HG02981 (cell line): ENCODE data around the gene CD74.
A peak's percentile ranks its signal among the peaks of the same experiment; 100 is the strongest.
"Not testable (repeated sequence)": the region's sequence is repeated elsewhere in the genome, so short reads cannot be mapped to it uniquely, and the experiment has no call there.

Experiments
- ATAC-seq: cut with Tn5 transposase; IDR thresholded peaks from one replicate; pipeline ENCODE4 v1.9.1; 2021; ENCODE audit warnings: mild to moderate bottlenecking, moderate library complexity; ENCODE audit not compliant: unreplicated experiment

Gene CD74

DNA sequence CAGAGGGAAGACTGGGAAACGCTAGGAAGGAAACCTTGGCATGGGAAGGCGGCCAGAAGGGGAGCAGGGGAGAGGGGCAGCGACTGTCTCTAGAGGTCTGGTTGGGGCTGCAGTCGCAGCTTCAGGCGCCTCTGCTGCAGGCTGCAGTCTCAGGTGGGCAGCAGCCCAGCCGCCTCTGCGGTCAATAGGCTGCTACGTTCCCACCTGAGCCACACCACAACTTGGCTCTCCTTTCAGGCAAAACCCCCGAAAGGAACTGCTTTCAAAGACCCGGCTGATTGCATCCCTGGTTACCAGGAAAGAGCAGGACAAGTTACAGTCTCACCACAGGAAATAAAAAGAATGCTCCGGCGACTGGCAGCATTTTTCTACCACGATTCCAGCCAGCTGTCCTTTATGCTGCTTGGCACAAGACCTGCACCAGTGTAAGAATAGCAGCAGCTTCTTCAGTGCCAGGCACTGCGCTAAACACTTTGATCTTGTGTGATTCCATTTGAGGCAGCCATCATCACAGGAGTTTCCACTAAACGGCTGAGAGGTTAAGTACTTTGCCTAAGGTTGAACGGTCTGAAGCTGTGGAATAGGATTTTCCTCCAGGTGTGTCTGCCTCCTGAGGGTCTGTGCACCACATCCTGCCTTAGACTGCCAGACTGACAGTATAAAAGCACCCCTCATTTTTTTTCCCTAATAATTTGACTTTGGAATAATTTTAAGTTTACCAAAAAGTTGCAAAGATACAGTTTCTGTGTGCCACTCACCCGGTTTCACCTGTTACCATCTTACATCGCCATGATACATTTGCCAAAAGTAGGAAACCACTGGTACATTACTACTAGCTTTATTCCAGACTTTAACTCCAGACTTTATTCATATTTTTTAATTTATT, 29.3 kb upstream of the CD74 start:
- ATAC-seq, result no peak

DNA sequence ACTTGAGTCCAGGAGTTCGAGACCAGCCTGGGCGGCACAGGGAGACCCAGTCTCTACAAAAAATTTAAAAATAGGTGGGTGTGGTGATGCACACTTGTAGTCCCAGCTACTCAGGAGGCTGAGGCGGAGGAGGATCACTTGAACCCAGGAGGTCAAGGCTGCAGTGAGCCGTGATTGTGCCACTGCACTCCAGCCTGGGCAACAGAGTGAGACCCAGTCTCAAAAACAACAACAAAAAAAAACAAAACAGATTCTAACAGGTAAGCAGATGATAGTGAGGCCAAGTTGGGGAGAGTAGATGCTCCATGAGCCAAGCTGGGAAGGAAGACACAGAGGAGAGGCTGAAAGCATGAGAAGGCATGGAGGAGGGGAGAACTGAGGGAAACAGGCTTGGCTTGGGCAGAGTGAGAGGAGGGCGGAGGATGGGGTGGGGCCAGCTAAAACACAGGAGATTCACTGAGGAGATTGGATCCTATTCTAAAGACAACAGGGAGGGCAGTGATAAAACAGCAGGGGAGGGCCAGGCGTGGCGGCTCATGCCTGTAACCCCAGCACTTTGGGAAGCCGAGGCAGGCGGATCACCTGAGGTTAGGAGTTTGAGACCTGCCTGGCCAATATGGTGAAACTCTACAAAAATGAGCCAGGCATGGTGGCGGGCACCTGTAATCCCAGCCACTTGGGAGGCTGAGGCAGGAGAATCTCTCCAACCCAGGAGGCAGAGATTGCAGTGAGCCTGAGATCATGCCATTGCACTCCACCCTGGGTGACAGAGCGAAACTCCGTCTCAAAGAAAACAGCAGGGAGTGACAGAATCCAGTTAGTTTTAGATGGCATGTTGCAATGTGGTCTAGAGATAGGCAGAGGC, 28.5 kb upstream of the CD74 start:
- ATAC-seq, result no peak

DNA sequence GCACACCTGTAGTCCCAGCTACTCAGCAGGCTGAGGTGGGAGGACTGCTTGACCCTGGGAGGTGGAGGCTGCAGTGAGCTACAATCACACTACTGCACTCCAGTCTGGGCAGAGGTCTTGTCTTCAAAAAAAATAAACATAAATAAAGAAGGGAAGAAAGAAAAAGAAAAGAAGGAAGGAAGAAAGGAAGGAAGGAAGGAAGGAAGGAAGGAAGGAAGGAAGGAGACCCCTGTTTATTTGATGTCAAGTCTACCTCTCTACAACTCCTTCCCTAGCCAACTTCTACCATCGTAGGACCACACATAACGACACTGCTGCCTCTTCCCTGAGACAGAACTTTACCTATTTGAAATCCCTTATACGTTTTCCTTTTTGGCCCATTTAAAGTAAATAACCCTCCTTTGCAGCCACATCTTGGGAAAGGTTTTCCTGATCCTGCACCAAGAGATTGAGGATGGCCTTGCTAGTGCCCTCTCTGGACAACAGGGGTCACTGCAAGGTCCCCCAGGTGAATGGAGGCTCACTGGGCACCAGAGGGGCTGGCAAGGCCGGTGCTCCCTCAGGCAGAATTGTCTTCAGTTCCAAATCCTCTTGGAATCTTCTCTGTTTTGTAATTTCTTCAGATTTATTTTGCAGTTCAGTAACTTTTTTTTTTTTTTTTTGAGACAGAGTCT, 26.3 kb upstream of the CD74 start:
- no peak for ATAC-seq

DNA sequence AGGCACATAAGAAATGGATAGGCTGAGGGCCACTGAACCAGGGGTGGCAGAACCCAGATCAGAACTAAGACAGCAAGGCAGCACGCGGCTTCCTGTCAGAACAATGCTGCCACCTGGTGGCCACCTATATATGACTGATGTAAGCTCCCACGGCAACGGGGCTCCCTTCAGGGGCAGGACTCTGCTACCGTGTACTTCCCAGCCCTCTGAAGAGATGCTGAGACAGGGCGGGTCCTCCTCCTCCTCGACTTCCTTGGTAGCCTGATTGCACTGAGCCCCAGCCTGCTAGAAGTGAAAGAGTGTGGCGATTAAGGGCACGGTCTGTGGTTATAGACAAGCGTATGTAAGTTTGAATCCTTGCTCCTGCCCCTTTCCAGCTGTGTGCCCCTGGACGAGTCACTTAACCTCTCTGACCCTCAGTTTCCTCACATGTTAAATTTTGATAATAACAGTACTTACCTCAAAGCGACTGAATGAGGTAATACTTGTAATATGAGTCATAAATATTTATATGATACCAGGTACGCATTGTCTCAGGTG, 23.5 kb upstream of the CD74 start:
- peak; percentile 93 for ATAC-seq

DNA sequence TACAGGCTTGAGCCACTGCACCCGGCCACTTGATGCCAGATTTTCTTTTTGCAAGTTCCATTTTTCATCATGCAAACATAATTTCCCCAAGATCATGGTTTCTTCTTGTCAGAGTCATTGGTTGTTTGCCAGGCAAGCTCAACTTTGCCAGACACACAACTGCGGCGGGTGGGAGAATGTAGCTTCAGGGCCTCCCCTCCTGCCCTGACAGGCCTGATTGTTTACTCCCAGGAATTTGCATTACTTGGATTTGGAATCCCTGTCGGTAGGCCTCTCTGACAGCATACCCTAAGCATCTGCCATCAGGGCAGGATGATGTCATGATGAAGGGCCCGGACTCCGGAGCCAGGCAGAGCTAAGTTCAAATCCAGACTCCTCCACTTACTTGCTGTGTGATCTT, 21.8 kb upstream of the CD74 start:
- ATAC-seq, result no peak

DNA sequence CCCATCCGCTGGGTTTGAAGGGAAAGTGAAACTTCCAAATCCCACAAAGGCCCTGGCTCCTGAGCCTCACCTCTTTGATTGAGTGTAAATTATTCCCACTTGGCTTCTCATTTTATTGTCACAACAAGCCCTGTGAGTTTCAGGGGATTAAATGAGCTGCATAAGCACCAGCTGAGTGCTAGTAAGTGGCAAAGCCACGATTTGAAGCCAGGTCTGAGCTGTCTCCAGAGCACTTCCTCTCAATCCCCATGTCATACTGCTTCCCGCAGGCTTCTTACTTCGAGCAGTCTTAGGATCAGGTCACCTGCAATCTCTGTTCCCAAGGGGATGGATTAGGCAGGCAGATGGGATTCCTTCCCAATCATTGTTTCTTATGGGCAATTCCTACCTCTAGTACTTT, 18.9 kb upstream of the CD74 start:
- no peak for ATAC-seq

DNA sequence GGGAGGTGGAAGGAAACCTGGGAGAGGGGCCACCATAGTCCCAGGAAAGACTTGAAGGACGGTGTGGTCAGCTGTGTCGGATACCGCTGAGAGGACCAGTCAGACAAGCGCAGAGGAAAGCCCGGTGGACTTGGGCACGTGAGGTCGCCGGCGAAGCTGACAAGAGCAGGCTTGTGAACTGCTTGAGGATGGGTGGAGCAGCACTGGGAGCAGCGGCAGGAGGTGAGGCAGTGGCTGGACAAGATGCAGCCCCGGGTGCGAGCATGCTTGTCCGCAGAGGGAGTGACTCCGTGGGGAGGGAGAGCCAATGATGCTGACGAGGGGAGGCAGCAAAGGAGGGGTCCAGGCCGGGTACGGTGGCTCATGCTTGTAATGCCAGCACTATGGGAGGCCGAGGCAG, 18.3 kb upstream of the CD74 start:
- no peak for ATAC-seq

DNA sequence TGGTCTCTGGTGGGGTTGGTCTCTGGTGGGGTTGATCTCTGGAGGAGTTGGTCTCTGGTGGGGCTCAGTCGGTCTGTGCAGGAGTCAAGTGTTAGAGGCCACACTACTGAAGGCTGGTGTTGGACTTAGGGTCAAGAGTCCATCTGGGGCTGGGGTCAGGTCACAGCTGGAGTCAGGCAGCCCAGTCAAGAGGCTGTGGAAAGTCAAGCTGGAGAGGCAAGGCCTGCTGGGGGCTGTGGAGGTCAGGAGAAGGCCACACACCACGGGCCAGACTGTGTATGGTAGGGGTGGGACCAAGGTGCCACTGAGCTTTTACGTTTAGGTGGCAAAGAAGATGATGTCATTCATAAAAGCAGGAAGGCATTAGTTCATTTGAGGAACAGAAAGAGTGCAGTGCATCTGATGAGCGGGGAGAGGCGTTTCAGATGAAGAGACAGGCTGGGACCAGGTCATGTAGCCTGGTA, 16.7 kb upstream of the CD74 start:
- no peak for ATAC-seq

DNA sequence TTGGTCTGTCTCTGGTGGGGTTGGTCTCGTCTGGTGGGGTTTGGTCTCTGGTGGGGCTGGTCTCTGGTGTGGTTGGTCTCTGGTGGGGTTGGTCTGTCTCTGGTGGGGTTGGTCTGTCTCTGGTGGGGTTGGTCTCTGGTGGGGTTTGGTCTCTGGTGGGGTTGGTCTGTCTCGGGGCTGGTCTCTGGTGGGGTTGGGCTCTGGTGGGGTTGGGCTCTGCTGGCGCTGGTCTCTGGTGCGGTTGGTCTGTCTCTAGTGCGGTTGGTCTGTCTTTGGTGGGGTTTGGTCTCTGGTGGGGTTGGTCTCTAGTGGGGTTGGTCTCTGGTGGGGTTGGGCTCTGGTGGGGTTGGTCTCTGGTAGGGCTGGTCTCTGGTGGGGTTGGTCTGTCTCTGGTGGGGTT, 16.3 kb upstream of the CD74 start:
- no peak for ATAC-seq

DNA sequence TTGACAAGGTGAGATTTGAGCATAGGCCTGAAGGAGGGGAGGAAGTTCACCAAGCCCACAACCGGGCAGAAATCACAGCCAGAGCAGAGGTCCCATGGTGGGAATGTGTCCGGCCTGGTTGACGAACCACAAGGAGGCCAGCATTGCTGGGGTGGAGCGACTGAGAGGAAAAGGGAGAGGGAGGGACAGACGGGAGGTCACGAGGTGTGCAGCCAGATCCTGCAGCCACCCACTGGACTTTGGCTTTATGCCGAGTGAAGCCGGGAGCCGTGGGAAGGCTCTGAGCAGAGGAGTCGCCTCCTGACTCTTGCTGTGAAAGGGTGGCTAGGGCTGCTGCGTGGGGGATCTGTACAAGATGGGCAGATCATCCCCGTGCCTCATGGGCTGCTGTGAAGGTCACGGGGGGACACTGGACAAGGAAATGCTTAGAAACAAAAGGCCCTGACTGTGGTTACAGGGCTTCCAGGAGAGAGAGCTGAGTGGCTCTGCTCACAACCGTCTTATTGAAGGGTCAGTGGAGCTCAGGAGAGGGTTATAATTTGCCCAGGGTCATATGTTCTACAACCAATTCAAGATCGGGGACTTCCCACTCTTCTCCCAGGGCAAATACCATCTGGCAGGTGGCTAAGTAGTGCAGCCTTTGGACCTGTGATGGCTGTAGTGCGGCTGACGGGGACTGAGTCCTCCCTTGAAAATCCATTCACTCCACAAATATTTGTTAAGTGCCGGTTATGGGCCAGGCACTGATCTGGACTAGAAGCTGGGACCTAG, 15.6 kb upstream of the CD74 start:
- no peak for ATAC-seq

DNA sequence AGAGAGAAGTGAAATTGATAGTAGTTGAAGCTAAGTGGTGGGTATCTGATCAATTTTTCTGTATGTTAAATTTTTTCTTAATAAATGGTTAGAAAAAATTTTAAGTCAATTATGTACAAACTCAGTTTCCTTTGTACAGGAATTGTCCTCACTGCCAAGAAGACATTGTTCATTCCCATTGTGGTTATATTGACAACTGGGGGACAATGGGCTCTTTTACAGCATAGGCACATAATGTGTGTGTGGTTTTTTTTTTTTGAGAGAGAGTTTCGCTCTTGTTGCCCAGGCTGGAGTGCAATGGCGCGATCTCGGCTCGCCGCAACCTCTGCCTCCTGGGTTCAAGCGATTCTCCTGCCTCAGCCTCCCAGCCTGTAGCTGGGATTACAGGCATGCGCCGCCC, 13.5 kb upstream of the CD74 start:
- not testable (repeated sequence) for ATAC-seq

DNA sequence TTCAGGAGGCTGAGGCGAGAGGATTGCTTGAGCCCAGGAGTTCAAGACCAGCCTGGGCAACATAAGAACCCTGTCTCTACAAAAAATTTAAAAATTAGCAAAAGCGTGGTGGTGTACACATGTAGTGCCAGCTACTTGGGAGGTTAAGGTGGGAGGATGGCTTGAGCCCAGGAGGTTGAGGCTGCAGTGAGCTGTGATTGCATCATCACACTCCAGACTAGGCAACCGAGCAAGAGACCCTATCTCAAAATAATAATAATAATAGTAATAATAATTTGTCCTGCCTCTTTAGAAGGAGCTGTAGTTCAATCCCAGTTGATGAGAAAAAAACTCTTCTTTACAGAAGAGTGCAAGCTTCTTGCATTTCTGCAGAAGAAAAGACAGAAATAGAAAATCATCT, 10.0 kb upstream of the CD74 start:
- ATAC-seq, result no peak

DNA sequence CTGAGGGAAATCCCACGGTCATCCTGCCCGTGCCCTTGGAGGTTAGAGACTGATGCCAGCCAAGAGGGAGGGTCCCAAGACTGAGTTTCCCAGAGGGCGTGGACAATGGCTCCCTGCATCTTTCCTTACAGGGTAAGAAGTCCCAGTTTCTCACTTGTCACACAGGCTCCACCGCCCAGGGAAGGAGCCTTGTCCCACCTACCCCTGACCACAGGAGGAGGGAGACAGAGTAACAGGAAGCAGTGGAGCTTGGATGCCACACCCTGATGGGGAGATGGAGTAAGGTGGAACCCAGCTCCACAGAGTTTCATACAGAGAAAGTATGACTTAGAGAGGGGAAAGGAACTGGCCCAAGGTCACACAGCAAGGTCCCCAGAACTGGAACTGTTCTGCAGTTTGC, 9.4 kb upstream of the CD74 start:
- ATAC-seq, result no peak

DNA sequence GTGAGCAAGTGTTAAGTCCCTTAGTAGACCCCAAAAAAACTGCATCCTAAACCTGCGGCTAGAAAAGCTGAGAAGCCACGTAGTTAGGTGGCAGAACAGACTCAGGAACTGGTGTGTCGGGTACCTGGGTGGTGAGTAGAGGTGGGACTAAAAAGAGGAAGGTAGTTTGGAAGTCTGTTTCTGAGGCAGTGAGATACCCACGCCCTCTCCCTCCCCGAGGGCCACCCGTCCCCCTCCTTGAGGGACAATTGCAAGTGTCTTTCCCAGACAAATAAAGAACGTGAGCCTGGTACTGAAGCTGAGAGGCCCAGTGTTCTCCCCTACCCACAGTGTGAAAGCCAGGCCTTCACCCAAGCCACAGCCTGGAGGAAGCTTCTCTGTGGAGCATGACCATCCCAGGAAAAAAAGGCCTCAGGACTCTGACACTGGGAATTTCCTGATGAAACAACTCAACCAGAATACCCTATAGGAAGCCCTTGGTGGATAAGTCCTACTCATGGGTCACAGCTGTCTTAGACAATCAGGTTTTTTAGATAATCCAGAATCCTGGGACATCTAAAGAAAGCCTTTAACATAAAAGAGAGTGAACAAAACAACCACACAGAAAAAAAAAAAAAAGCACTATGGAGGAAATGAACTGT, 7.0 kb upstream of the CD74 start:
- no peak for ATAC-seq

DNA sequence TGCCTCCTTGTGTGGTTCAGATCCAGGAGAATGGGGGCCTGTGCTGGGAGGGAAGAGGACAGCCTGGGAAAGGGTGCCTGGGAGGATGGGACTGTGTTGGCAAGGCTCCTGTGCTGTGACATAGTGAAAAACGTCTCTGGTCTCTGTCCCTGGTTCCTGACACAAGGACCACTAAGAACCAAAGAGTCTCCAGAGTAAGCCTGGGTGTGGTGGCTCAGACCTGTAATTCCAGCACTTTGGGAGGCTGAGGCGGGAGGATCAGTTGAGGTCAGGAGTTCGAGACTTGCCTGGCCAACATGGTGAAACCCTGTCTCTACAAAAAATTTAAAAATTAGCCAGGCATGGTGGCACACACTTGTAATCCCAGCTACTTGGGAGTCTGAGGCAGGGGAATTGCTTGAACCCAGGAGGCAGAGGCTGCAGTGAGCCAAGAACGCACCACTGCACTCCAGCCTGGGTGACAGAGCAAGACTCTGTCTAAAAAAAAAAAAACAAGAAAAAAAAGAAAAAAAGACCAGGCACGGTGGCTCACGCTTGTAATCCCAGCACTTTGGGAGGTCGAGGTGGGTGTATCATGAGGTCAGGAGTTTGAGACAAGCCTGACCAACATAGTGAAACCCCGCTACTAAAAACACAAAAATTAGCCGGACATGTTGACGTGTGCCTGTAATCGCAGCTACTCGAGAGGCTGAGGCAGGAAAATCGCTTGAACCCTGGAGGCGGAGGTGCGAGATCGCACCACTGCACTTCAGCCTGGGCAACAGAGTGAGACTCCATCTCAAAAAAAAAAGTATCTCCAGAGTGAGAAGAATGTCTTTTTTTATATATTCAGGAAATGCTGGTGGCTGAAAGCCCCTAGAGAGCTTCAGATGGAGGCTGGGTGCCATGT, 1.4 kb upstream of the CD74 start:
- ATAC-seq, result not testable (repeated sequence)

DNA sequence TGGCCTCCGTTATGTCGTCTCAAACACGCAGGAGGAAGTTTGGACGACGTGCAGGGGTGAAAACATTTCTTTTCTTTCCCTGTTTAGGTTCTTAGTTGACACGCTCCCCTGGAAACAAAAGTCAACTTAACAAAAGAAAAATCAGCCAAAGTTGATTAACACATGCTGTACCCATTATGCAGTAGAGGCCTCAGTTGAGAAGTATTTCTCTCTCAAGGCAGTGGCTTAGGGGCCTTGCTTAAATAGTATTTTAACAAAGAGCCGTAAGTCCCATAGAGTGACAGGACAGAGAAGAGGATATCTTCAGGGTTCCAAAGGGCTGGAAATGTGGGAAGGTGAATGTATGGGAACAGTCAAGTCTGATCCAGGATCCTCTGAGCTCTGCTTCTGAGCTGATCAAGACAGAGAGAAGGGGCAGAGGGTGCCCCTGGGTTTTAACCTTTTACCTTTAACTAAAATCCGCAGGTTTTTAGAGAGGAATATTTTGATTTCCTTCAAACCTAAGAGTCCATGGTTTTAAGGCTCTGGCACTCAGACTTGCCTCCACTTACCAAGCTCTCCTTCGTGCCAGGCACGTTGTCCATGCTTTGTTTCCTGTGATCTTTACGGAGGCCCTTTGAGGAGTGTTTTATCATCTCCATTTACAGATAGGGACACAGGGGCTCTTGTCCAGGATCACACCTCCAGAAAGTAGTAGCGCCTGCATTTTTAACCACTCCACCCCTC, 629 bp upstream of the CD74 start:
- ATAC-seq, result no peak

DNA sequence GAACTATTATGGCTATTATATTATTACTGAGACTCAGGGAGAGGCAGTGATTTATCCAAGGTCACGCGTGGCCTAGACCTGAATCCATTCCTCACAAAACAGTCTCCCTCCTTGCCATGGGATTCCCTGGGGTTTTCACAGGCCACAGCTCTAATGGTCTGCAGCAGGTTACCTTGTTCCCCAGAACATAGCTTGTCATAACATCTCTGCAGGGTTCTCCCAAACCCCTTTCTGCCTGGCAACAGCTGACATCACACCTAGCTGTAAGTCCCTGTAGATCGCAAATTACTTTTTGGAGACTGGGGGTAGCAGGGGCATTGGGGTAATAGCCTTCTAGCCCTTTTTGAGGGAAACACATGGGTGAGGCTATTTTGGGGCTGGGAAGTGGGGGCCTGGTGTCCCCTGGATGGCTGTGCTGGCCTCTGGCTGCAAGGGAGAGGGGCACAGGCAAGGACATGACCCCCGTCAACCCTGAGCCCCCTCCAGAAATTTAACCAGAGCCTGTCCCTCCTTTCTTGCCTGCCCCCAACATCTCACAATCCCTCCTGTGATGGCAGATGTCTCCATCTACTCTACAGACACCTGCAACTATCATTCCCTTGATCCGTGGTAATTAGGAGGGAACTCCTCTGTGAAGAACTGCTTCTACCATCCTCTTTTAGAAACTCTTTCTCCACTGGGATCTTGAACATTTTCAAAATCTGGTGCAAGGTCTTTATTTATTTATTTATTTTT, 1.3 kb downstream of the CD74 start:
- ATAC-seq, result no peak
